ENCODE results near the gene EVI5. TPM values are rescaled to one million over a fixed set of nuclear protein-coding genes. Genes with fewer than 3 reads are reported as not detected.
"Not testable (repeated sequence)": the region's sequence is repeated elsewhere in the genome, so short reads cannot be mapped to it uniquely, and the experiment has no call there.

EVI5 gene
- total RNA-seq, 1 experiment from 2014 or later: 31.2 TPM

DNA sequence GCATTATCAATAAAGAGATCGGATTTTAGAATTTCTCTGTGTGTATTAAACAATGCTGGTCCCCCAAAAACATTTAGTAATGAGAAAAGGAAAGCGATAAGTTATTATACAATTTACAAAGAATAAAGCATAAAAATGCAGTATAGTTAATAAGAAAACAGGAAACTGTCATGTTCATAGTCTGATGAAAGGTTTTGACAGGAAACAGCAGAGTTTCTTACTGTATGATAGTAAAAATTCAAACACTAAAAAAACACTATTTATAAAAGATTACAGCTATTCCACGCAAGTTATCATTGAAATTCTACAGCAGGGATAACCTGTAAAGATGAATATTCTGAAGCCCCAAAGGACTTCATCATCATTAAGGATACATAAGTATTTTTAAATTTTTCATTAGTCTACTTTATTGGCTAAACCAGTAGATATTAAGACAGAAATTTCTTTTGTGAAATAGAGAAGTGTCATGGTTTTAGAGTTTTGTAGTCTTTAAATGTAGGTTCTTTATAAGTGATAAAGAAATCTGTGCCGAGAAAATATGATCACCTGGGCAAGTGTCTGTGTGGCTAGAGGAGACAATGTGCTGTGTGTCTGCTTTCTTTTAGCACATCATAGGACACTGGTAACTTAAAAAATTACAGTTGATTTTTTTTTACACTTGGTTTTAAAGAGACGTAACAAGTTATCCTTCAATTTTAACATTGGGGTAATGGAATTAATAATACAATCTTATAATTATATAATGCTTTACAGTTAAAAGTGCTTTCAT lies 248.5 kb downstream of the EVI5 start:
- H3K9me3 Mint-ChIP-seq (ENCODE audit: unreplicated experiment): no peaks in the 10 kb centered on the region
- CTCF ChIA-PET: no interaction called here

GRCh38 chr1:92532371-92532770 lies 252.5 kb downstream of the EVI5 start:
- DNase-seq; H3K4me3 ChIP-seq (ENCODE audit: low read depth, low read length); H3K36me3 ChIP-seq (ENCODE audit: control insufficient read depth, insufficient read depth, low read length); H3K9me3 ChIP-seq; CTCF ChIA-PET; H3K27me3 Mint-ChIP-seq (ENCODE audit: insufficient read depth, unreplicated experiment); H3K36me3 Mint-ChIP-seq (ENCODE audit: insufficient read depth, unreplicated experiment); POLR2A ChIA-PET; intact Hi-C loops (cut with micrococcal nuclease; ENCODE audit: unreplicated experiment); H3K27me3 ChIP-seq (replicated peaks; ENCODE audit: control insufficient read depth, insufficient read depth, low read length); BruUV-seq (replicated peaks); H3K4me3 Mint-ChIP-seq (ENCODE audit: unreplicated experiment); H3K4me1 ChIP-seq; H3K27ac Mint-ChIP-seq (ENCODE audit: unreplicated experiment); H3K9me3 Mint-ChIP-seq (ENCODE audit: unreplicated experiment): not testable (repeated sequence)
- peaks cover 22% of the 10 kb centered on the region for H3K4me1 Mint-ChIP-seq (ENCODE audit: low read depth, unreplicated experiment)

More for the DNA sequence above, 248.5 kb downstream of the EVI5 start:
- Mint-ChIP-seq H3K36me3 (ENCODE audit: insufficient read depth, unreplicated experiment) (peaks cover 6% of the 10 kb centered on the region), H3K27me3 (ENCODE audit: insufficient read depth, unreplicated experiment) (no peaks in the 10 kb centered on the region), H3K4me3 (ENCODE audit: unreplicated experiment) (no peak overlapping the region), H3K27ac (ENCODE audit: unreplicated experiment) (no peak overlapping the region), H3K4me1 (ENCODE audit: low read depth, unreplicated experiment) (peaks cover 15% of the 10 kb centered on the region)
- H3K27me3 ChIP-seq (replicated peaks; ENCODE audit: control insufficient read depth, insufficient read depth, low read length): no peaks in the 10 kb centered on the region
- H3K36me3 ChIP-seq (ENCODE audit: control insufficient read depth, insufficient read depth, low read length): no peaks in the 10 kb centered on the region
- DNase-seq: no peak
- POLR2A ChIA-PET: no interaction called here
- no TSS peak for BruUV-seq (replicated peaks)
- intact Hi-C loops (cut with micrococcal nuclease; ENCODE audit: unreplicated experiment): no loop called here
- TF ChIP-seq, protein P1, sequence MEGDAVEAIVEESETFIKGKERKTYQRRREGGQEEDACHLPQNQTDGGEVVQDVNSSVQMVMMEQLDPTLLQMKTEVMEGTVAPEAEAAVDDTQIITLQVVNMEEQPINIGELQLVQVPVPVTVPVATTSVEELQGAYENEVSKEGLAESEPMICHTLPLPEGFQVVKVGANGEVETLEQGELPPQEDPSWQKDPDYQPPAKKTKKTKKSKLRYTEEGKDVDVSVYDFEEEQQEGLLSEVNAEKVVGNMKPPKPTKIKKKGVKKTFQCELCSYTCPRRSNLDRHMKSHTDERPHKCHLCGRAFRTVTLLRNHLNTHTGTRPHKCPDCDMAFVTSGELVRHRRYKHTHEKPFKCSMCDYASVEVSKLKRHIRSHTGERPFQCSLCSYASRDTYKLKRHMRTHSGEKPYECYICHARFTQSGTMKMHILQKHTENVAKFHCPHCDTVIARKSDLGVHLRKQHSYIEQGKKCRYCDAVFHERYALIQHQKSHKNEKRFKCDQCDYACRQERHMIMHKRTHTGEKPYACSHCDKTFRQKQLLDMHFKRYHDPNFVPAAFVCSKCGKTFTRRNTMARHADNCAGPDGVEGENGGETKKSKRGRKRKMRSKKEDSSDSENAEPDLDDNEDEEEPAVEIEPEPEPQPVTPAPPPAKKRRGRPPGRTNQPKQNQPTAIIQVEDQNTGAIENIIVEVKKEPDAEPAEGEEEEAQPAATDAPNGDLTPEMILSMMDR (IDR thresholded peaks at IDR 0.05; ENCODE audit: insufficient read depth in 1 of 2, low read depth in 1 of 2, low read length in 1 of 2, severe bottlenecking in 1 of 2, unreplicated experiment in 1 of 2): no peak
- no peak overlapping the region for H3K4me3 ChIP-seq (ENCODE audit: low read depth, low read length)
- no peaks in the 10 kb centered on the region for H3K9me3 ChIP-seq
- no peaks in the 10 kb centered on the region for H3K4me1 ChIP-seq

GRCh38 chr1:92531939-92532338 lies 253.0 kb downstream of the EVI5 start:
- POLR2A ChIA-PET; H3K27me3 Mint-ChIP-seq (ENCODE audit: insufficient read depth, unreplicated experiment); intact Hi-C loops (cut with micrococcal nuclease; ENCODE audit: unreplicated experiment); H3K27me3 ChIP-seq (replicated peaks; ENCODE audit: control insufficient read depth, insufficient read depth, low read length); DNase-seq; BruUV-seq (replicated peaks); H3K4me1 ChIP-seq; H3K36me3 ChIP-seq (ENCODE audit: control insufficient read depth, insufficient read depth, low read length); CTCF ChIA-PET; H3K27ac Mint-ChIP-seq (ENCODE audit: unreplicated experiment); H3K9me3 Mint-ChIP-seq (ENCODE audit: unreplicated experiment); H3K36me3 Mint-ChIP-seq (ENCODE audit: insufficient read depth, unreplicated experiment); H3K4me3 ChIP-seq (ENCODE audit: low read depth, low read length); H3K4me3 Mint-ChIP-seq (ENCODE audit: unreplicated experiment); H3K9me3 ChIP-seq: not testable (repeated sequence)
- H3K4me1 Mint-ChIP-seq (ENCODE audit: low read depth, unreplicated experiment): peaks cover 22% of the 10 kb centered on the region

- Mint-ChIP-seq H3K9me3 (ENCODE audit: unreplicated experiment) (no peaks in the 10 kb centered on the region), H3K36me3 (ENCODE audit: insufficient read depth, unreplicated experiment) (no peaks in the 10 kb centered on the region), H3K27ac (ENCODE audit: unreplicated experiment) (no peak overlapping the region), H3K4me1 (ENCODE audit: low read depth, unreplicated experiment) (peaks cover 19% of the 10 kb centered on the region), H3K4me3 (ENCODE audit: unreplicated experiment) (no peak overlapping the region), H3K27me3 (ENCODE audit: insufficient read depth, unreplicated experiment) (no peaks in the 10 kb centered on the region)
- no peak for DNase-seq
- CTCF ChIA-PET: no interaction called here
- no TSS peak for BruUV-seq (replicated peaks)
- Histone ChIP-seq H3K9me3 (no peaks in the 10 kb centered on the region), H3K27me3 (replicated peaks; ENCODE audit: control insufficient read depth, insufficient read depth, low read length) (no peaks in the 10 kb centered on the region), H3K4me3 (ENCODE audit: low read depth, low read length) (no peak overlapping the region), H3K36me3 (ENCODE audit: control insufficient read depth, insufficient read depth, low read length) (no peaks in the 10 kb centered on the region), H3K4me1 (no peaks in the 10 kb centered on the region)
- POLR2A ChIA-PET: no interaction called here
- TF ChIP-seq, protein P1 (IDR thresholded peaks at IDR 0.05; ENCODE audit: insufficient read depth in 1 of 2, low read depth in 1 of 2, low read length in 1 of 2, severe bottlenecking in 1 of 2, unreplicated experiment in 1 of 2): no peak
- intact Hi-C loops (cut with micrococcal nuclease; ENCODE audit: unreplicated experiment): no loop called here
Measured at GRCh38 chr1:92527670-92528069, 257.2 kb downstream of the EVI5 start.

DNA sequence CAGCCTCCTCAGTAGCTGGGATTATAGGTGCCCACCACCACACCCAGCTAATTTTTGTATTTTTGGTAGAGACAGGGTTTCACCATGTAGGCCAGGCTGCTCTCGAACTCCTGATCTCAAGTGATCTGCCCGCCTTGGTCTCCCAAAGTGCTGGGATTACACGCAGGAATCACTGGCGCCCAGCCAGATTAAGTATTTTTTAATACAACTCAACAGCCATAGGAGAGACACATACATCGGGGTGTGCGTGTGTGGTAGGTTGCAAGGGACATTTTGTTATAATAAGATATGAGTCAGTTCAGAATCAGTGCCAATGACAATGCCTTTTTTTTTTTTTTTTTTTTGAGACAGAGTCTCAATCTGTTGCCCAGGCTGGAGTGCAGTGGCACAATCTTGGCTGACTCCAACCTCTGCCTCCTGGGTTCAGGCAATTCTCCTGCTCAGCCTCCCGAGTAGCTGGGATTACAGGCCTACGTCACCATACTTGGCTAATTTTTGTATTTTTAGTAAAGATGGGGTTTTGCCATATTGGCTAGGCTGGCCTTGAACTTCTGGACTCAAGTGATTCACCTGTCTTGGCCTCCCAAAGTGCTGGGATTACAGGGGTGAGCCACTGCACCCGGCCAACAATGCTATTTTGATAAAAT lies 259.8 kb downstream of the EVI5 start:
- intact Hi-C loops (cut with micrococcal nuclease; ENCODE audit: unreplicated experiment); H3K36me3 ChIP-seq (ENCODE audit: control insufficient read depth, insufficient read depth, low read length); H3K9me3 Mint-ChIP-seq (ENCODE audit: unreplicated experiment); BruUV-seq (replicated peaks); CTCF ChIA-PET; H3K4me3 ChIP-seq (ENCODE audit: low read depth, low read length); H3K27ac Mint-ChIP-seq (ENCODE audit: unreplicated experiment); H3K4me1 Mint-ChIP-seq (ENCODE audit: low read depth, unreplicated experiment); H3K27me3 ChIP-seq (replicated peaks; ENCODE audit: control insufficient read depth, insufficient read depth, low read length); POLR2A ChIA-PET; H3K9me3 ChIP-seq; H3K36me3 Mint-ChIP-seq (ENCODE audit: insufficient read depth, unreplicated experiment); H3K4me3 Mint-ChIP-seq (ENCODE audit: unreplicated experiment); DNase-seq; H3K4me1 ChIP-seq; H3K27me3 Mint-ChIP-seq (ENCODE audit: insufficient read depth, unreplicated experiment): not testable (repeated sequence)

All from Caco-2 (cell line).